Keratinocyte (primary cell): ENCODE data around the gene ZNF830. TPM values are rescaled to one million over a fixed set of nuclear protein-coding genes. Genes with fewer than 3 reads are reported as not detected.

ENCODE experiments used
- DNase-seq: peaks from one replicate; pipeline ENCODE4 v3.0.0-alpha.2; 2011; ENCODE audit warnings: low read depth, missing footprints, low spot score
- FAIRE-seq: peaks from 2 replicates; lab custom pipeline; 2011; peaks lifted over from hg19 to GRCh38; lab: Jason Lieb, UNC
- H2AFZ ChIP-seq: 2 replicates; pipeline ENCODE4 v1.6.0; 2012; ENCODE audit warnings: low read length, control low read depth, inconsistent platforms; ENCODE audit not compliant: control insufficient read depth
- H3K27ac ChIP-seq: 2 replicates; pipeline ENCODE4 v1.5.1; 2011; ENCODE audit warnings: low read length; ENCODE audit not compliant: control insufficient read depth, insufficient read depth
- H3K27me3 ChIP-seq: 3 replicates; pipeline ENCODE4 v1.6.0; 2011; ENCODE audit warnings: low read length; ENCODE audit not compliant: control insufficient read depth, insufficient read depth; ENCODE audit errors: extremely low read depth
- H3K36me3 ChIP-seq, 2 experiments: 2 replicates in 1 of 2; 3 replicates in 1 of 2; pipeline ENCODE4 v1.5.1; 2011; ENCODE audit warnings: low read length in 2 of 2, mild to moderate bottlenecking in 1 of 2; ENCODE audit not compliant: control insufficient read depth in 2 of 2, insufficient read depth in 2 of 2; ENCODE audit errors: extremely low read depth in 1 of 2
- H3K4me1 ChIP-seq: 3 replicates; pipeline ENCODE4 v1.5.1; 2011; ENCODE audit warnings: low read length; ENCODE audit not compliant: control insufficient read depth, insufficient read depth; ENCODE audit errors: extremely low read depth
- H3K4me2 ChIP-seq: 3 replicates; pipeline ENCODE4 v1.6.0; 2011; ENCODE audit warnings: low read depth, low read length; ENCODE audit not compliant: control insufficient read depth, insufficient read depth; ENCODE audit errors: extremely low read depth
- H3K4me3 ChIP-seq, 3 experiments: fragments of 200-600 bp in 1 of 3; sonication (generic) in 1 of 3; 2 replicates in 2 of 3; 3 replicates in 1 of 3; pipeline ENCODE4 v1.5.1; 2011 to 2016; ENCODE audit warnings: low read length in 3 of 3, mild to moderate bottlenecking in 3 of 3, control low read depth in 2 of 3, inconsistent platforms in 1 of 3, low read depth in 1 of 3, mixed read lengths in 1 of 3, mixed run types in 1 of 3, moderate library complexity in 1 of 3; ENCODE audit not compliant: control insufficient read depth in 2 of 3, insufficient read depth in 2 of 3; ENCODE audit errors: extremely low read depth in 1 of 3
- H3K79me2 ChIP-seq: 2 replicates; pipeline ENCODE4 v1.6.0; 2012; ENCODE audit warnings: low read length; ENCODE audit not compliant: control insufficient read depth, insufficient read depth
- H3K9ac ChIP-seq: 3 replicates; pipeline ENCODE4 v1.6.0; 2011; ENCODE audit warnings: low read length; ENCODE audit not compliant: control insufficient read depth, insufficient read depth; ENCODE audit errors: extremely low read depth
- H3K9me1 ChIP-seq: 3 replicates; pipeline ENCODE4 v1.6.0; 2011; ENCODE audit warnings: low read length; ENCODE audit not compliant: control insufficient read depth, insufficient read depth; ENCODE audit errors: extremely low read depth
- H3K9me3 ChIP-seq: 2 replicates; pipeline ENCODE4 v1.5.1; 2012; ENCODE audit warnings: low read depth, low read length; ENCODE audit not compliant: control insufficient read depth
- H4K20me1 ChIP-seq: 3 replicates; pipeline ENCODE4 v1.6.0; 2011; ENCODE audit warnings: low read length; ENCODE audit not compliant: control insufficient read depth, insufficient read depth; ENCODE audit errors: extremely low read depth
- EZH2 ChIP-seq: IDR thresholded peaks from one replicate; pipeline ENCODE4 v1.6.1; 2012; ENCODE audit warnings: inconsistent platforms, mild to moderate bottlenecking, low read length, moderate library complexity
- dilution Hi-C: fragments of 300-500 bp; cut with MboI; formaldehyde crosslinking; loops from one replicate; pipeline ENCODE4 v1.7.0; 2020; ENCODE audit warnings: low sequenced_read_pairs; ENCODE audit not compliant: extremely low pct_ligation_motif_present
- polyA plus RNA-seq, 5 experiments: library from polyadenylated mRNA; depleted of rRNA in 3 of 5; stranded (reverse) in 3 of 5; stranded (forward) in 1 of 5; unstranded in 1 of 5; fragments of >200 nt; gene quantifications; 1 replicate in 1 of 5; 2 replicates in 3 of 5; 3 replicates in 1 of 5; pipeline versions ENCODE4 v1.2.1 to v1.2.3, GENCODE V29; 2011 to 2012; ENCODE audit warnings: missing spikeins in 2 of 5, low read depth in 1 of 5, low replicate concordance in 1 of 5
- TF ChIP-seq, protein P1 (sequence below), 3 experiments: IDR thresholded peaks in 1 of 3; conservative IDR thresholded peaks in 1 of 3; optimal IDR thresholded peaks in 1 of 3; 2 replicates in 2 of 3; 3 replicates in 1 of 3; pipeline versions ENCODE3 to v1.5.1; 2011; ENCODE audit warnings: low read length in 3 of 3, mild to moderate bottlenecking in 3 of 3, moderate library complexity in 2 of 3, control low read depth in 1 of 3, inconsistent platforms in 1 of 3; ENCODE audit not compliant: insufficient read depth in 2 of 3; ENCODE audit errors: extremely low read depth in 1 of 3

Gene ZNF830
- polyA plus RNA-seq, 1 donor (not counting 4 experiments of a cell fraction or from before 2014, with no cell fraction given): 10.3 TPM

DNA sequence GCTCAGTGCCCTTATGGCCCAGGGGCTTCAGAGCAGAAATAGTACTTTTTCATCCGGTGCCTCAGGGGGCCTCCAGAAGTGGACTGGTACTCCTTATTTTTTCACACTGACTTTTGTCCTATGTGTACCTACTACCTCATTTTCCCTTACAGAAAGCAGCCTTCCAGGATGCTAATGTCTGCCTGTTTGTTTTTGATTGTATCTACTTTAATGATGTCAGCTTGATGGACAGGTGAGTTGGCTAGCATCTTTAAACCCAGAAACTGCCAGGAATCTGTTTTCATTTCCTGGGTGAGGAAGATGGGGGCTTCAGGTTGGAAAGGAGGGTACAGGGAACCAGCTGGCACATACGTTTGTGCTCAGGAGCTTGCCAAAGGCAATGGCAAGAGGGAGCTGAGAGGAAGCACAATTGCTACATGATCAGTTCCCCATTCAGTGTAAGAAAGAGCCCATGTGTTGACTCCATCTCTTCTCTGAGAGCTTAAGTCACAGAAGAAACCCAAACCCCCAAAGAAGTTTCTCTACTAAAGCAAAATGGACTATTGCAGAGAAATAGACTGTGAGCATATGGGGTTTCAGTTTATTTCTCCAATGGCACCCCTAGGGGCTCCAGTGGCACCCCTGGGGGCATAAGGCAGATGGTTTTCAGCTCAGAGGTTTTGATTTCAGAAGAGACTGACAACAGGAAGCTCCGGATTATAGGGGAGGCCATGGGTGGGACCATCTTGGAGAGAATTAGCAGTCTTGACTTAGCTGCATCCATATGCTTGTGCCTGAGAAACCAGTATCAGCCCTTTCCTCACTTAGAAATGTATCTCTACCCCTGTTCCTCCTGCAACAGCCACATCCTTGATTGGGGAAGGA is 35.3 kb downstream of the ZNF830 start:
- Histone ChIP-seq H3K9me1 (no peaks in the 10 kb centered on the region), H3K79me2 (no peaks in the 10 kb centered on the region), H4K20me1 (no peaks in the 10 kb centered on the region), H3K27ac (no peak overlapping the region), H3K27me3 (no peaks in the 10 kb centered on the region), H2AFZ (no peak overlapping the region), H3K4me1 (no peaks in the 10 kb centered on the region), H3K36me3 (peaks cover 37 to 39% of the 10 kb centered on the region in 2 experiments), H3K4me3 (no peak overlapping the region), H3K9ac (no peak overlapping the region), H3K4me2 (no peak overlapping the region), H3K9me3 (no peaks in the 10 kb centered on the region)
- DNase-seq: no peak
- no peak for FAIRE-seq
- dilution Hi-C loops: no loop called here
- TF ChIP-seq, protein P1, sequence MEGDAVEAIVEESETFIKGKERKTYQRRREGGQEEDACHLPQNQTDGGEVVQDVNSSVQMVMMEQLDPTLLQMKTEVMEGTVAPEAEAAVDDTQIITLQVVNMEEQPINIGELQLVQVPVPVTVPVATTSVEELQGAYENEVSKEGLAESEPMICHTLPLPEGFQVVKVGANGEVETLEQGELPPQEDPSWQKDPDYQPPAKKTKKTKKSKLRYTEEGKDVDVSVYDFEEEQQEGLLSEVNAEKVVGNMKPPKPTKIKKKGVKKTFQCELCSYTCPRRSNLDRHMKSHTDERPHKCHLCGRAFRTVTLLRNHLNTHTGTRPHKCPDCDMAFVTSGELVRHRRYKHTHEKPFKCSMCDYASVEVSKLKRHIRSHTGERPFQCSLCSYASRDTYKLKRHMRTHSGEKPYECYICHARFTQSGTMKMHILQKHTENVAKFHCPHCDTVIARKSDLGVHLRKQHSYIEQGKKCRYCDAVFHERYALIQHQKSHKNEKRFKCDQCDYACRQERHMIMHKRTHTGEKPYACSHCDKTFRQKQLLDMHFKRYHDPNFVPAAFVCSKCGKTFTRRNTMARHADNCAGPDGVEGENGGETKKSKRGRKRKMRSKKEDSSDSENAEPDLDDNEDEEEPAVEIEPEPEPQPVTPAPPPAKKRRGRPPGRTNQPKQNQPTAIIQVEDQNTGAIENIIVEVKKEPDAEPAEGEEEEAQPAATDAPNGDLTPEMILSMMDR (optimal IDR thresholded peaks at IDR 0.05 in 1 of 3, IDR thresholded peaks at IDR 0.05 in 1 of 3, conservative IDR thresholded peaks at IDR 0.05 in 1 of 3; ENCODE audit: extremely low read depth in 1 of 3, insufficient read depth in 2 of 3, low read length in 3 of 3): no peak
- no peak for TF ChIP-seq EZH2

- peaks cover 37 to 40% of the 10 kb centered on the region in 2 experiments for H3K36me3 ChIP-seq
- dilution Hi-C loops: no loop called here
- H4K20me1 ChIP-seq: no peaks in the 10 kb centered on the region
- H2AFZ ChIP-seq: no peak overlapping the region
- FAIRE-seq (no peak), DNase-seq (no peak)
- H3K9me1 ChIP-seq: no peaks in the 10 kb centered on the region
- H3K4me2 ChIP-seq: no peak overlapping the region
- H3K27ac ChIP-seq: no peak overlapping the region
- no peaks in the 10 kb centered on the region for H3K4me1 ChIP-seq
- TF ChIP-seq, protein P1 (optimal IDR thresholded peaks at IDR 0.05 in 1 of 3, IDR thresholded peaks at IDR 0.05 in 1 of 3, conservative IDR thresholded peaks at IDR 0.05 in 1 of 3; ENCODE audit: extremely low read depth in 1 of 3, insufficient read depth in 2 of 3, low read length in 3 of 3): no peak
- H3K27me3 ChIP-seq: no peaks in the 10 kb centered on the region
- H3K4me3 ChIP-seq: no peak overlapping the region
- H3K9ac ChIP-seq: no peak overlapping the region
- H3K9me3 ChIP-seq: no peaks in the 10 kb centered on the region
- H3K79me2 ChIP-seq: no peaks in the 10 kb centered on the region
Measured at GRCh38 chr17:34997355-34997862, 36.1 kb downstream of the ZNF830 start.
